Heart left ventricle (tissue), 13 donors: ENCODE measurements around the gene XYLT1.

ENCODE experiments used
- POLR2A ChIP-seq, 2 donors: fragments of 450-650 bp; IDR thresholded peaks; one replicate each; pipeline ENCODE4 v1.6.1; 2017; ENCODE audit warnings: antibody characterized with exemption in 2 of 2, mild to moderate bottlenecking in 2 of 2, moderate library complexity in 2 of 2
- TF ChIP-seq, protein P1 (sequence below), 12 donors: fragments of 200-600 bp; sonication (generic) in 4 of 12; IDR thresholded peaks; one replicate each; pipeline versions ENCODE4 v1.5.0 to v1.8.0; 2018 to 2022; ENCODE audit warnings: antibody characterized with exemption in 12 of 12, mild to moderate bottlenecking in 5 of 12
- donor health status: ischemic (EF 13 %, LVEDD 7.1; RV severe dilation, severe dysfunction).
- donor health status: DM: no; HTN: yes; CAD: no.
- donor health status: DM: no; HTN: no; CAD: no.
- donor health status: ischemic (EF 25% LVEDD 6.9; RV normal size, moderate dysfunction).
- donor health status: ischemic (EF 25% LVEDD 5.7; RV mildly dilated, moderate dysfunction).
- donor health status: ischemic (EF 35%, LVEDD 5.7; RV mildly dilated, moderate dysfunction).
- donor health status: nonischemic (EF 11% LVEDD 7.7; RV severe dilation, severe dysfunction).
- donor health status: DM: yes; HTN: yes; CAD: no.
- donor health status: PGD.
- donor health status: ischemic (EF 29% LVEDD 5.4; RV normal size, mild dysfunction).
- donor health status: nonischemic (EF 23%, LVEDD 6.1; RV moderate dilation, normal function).

DNA sequence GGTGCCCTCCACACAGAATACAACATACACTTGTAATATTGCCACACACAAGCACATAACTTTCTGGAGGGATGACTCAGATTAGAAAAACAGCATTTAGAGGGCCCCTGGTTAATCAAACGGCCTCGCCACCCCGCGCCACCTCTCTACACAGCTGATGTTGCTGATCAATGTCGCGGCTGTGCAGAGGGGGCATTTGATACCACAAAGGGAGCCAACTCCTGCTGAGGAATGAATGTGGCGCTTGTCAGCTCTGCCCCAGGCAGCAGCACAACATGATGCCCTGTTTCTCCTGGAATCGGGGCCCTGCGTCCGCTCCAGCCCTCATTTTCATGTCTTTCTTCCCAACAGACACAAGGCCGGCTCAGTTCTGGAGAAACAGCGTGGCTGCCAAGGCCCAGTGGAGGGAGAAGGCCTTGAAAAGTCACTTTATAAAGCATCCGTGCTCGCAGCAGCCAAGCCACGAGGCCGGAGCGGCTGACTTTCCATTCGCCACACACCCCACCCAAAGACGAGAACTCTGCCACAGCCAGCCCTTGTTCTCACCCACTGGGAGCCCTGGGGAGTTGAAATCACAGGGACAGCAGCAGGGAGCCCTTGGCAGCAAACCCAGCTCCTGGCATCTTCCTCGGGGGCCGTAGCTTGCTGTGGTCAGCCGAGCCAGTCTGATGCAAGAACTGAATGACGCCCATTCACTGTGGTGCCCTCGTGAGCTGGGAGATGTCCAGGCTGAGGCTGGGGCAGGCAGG, 65.6 kb downstream of the XYLT1 start:
- TF ChIP-seq POLR2A (IDR thresholded peaks at IDR 0.05) = no peak
- TF ChIP-seq, protein P1, sequence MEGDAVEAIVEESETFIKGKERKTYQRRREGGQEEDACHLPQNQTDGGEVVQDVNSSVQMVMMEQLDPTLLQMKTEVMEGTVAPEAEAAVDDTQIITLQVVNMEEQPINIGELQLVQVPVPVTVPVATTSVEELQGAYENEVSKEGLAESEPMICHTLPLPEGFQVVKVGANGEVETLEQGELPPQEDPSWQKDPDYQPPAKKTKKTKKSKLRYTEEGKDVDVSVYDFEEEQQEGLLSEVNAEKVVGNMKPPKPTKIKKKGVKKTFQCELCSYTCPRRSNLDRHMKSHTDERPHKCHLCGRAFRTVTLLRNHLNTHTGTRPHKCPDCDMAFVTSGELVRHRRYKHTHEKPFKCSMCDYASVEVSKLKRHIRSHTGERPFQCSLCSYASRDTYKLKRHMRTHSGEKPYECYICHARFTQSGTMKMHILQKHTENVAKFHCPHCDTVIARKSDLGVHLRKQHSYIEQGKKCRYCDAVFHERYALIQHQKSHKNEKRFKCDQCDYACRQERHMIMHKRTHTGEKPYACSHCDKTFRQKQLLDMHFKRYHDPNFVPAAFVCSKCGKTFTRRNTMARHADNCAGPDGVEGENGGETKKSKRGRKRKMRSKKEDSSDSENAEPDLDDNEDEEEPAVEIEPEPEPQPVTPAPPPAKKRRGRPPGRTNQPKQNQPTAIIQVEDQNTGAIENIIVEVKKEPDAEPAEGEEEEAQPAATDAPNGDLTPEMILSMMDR (IDR thresholded peaks at IDR 0.05) = no peak
